ENCODE results near the gene VCAN. TPM values are rescaled to one million over a fixed set of nuclear protein-coding genes. Genes with fewer than 3 reads are reported as not detected.
"Not testable (repeated sequence)": the region's sequence is repeated elsewhere in the genome, so short reads cannot be mapped to it uniquely, and the experiment has no call there.

VCAN gene
- 43.5 TPM for total RNA-seq

DNA sequence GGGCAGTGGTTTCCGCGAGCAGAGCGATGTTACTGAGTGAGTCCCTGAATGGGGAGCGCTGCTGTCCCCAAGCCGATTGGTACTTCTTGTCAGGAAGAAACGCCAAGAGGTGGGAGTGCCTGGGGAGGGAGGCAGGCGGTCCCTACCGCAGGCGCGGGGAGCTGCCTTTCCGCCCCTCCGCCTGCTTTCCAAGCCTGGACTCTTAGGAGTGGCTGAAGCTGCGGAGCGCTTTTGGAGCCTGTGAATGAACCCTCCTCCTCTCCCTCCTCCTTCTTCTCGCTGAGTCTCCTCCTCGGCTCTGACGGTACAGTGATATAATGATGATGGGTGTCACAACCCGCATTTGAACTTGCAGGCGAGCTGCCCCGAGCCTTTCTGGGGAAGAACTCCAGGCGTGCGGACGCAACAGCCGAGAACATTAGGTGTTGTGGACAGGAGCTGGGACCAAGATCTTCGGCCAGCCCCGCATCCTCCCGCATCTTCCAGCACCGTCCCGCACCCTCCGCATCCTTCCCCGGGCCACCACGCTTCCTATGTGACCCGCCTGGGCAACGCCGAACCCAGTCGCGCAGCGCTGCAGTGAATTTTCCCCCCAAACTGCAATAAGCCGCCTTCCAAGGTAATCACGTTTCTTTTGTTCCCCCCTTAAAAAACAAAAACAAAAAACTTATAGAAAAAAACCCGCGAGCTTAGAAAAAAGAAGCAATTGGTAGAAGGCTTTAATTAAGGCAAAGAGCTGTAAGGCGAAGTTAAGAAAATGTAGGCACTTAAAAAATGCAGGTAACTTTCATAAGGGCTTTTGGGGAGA is at the start of gene VCAN:
Gene VCAN, plus strand, starts transcription at position 340 of the 808 bp plus-strand sequence. CDS start 11,775 bp downstream, outside the sequence.
- peak; percentile 45 for DNase-seq (ENCODE audit: low spot score)

GRCh38 chr5:83422284-83422683 is 49.3 kb upstream of the VCAN start:
- DNase-seq (ENCODE audit: low spot score) = no peak

DNA sequence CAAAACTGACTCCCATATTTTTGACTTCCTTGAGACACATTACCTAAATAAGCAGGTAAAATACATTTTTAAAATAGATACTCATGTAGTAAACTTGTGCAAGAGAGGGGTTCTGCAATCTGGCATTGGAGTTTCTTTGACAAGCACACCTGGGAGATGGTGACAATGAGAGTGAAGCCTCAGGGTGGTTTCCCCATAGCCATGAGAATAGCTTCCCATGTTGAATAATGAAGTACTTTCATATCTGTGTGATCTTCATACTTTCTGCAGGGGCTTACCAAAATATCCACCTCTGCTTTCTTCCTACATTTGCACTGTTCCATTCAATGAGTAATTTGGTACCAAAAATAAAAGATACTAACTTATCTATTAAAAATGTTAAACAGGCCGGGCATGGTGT is 44.7 kb upstream of the VCAN start:
- no peak for DNase-seq (ENCODE audit: low spot score)

DNA sequence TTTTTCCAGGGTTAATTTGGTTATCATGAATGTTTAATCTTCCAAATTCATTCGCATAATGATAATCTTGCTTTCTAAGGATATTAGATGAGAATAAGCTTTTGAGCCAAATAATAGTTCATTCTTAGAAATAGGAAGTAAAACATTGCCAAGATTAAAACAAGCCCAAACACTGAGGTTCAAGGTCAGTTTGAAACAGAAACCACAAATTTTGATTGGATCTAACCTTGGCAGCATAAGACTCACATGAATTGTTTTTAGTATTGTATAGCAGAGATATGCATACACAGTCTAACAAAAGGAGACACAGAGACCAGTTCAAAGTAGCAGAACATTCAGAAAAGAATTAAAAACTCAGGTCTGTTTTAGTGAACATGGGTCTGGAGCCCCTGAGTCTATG is 43.4 kb upstream of the VCAN start:
- no peak for DNase-seq (ENCODE audit: low spot score)

DNA sequence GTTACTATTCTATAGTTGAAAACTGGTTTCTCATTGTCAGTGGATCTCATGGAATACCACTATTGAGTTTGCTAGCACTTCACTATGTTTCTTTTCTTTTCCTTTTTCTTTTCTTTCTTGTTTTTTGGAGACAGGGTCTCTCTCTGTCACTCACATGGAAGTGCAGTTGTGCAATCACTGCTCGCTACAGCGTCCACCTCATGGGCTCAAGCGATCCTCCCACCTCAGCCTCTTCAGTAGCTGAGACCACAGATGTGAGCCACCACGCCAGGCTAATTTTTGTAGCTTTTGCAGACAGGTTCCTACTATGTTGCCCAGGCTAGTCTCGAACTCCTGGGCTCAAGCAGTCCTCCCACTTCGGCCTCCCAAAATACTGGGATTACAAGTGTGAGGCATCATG is 42.7 kb upstream of the VCAN start:
- no peak for DNase-seq (ENCODE audit: low spot score)

GRCh38 chr5:83430130-83431010 is 41.2 kb upstream of the VCAN start:
- peak; percentile 57 for DNase-seq (ENCODE audit: low spot score)

GRCh38 chr5:83433891-83434290 is 37.7 kb upstream of the VCAN start:
- DNase-seq (ENCODE audit: low spot score) = no peak

GRCh38 chr5:83434946-83435345 is 36.6 kb upstream of the VCAN start:
- no peak for DNase-seq (ENCODE audit: low spot score)

GRCh38 chr5:83436276-83436675 is 35.3 kb upstream of the VCAN start:
- no peak for DNase-seq (ENCODE audit: low spot score)

- DNase-seq (ENCODE audit: low spot score) = not testable (repeated sequence)
These were observed 33.8 kb upstream of the VCAN start for GRCh38 chr5:83437697-83438096.

- no peak for DNase-seq (ENCODE audit: low spot score)
These were observed 30.7 kb upstream of the VCAN start for GRCh38 chr5:83440826-83441225.

- DNase-seq (ENCODE audit: low spot score) = no peak
These were observed 29.8 kb upstream of the VCAN start for GRCh38 chr5:83441747-83442146.

DNA sequence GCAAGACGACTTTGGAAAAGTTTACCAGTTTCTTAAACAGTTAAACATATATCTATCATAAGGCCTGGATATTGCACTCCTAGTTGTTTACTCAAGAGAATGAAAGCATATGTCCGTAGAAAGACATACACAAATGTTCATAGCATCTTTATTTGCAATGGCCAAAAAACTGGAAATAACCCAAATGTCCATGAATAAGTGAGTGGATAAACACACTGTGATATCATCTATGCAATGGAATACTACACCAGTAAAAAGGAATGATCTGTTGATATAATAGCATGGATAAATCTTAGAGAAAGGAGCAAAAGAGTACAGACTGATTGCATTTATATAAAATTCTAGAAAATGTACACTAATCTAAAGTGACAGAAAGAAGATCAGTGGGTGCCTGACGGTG is 28.0 kb upstream of the VCAN start:
- no peak for DNase-seq (ENCODE audit: low spot score)

DNA sequence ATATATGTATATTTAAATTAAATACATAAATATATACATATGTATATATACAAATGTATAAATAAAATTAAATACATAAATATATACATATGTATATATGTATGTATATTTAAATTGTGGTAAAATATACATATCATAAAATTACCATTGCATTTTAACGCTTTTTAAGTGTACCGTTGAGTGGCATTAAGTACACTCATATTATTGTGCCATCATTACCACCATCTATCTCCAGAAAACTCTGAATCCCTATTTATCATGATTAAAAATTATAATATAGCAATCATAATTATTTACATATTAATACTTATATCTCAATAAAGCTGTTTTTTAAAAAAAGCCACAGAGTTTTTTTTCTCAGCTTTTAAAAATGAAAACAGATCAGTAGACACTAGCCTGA is 27.1 kb upstream of the VCAN start:
- no peak for DNase-seq (ENCODE audit: low spot score)

- no peak for DNase-seq (ENCODE audit: low spot score)
These were observed 25.1 kb upstream of the VCAN start for GRCh38 chr5:83446253-83446947.

- DNase-seq (ENCODE audit: low spot score) = no peak
These were observed 24.0 kb upstream of the VCAN start for GRCh38 chr5:83447533-83447932.

GRCh38 chr5:83450183-83450966 is 21.2 kb upstream of the VCAN start:
- peak; percentile 23 for DNase-seq (ENCODE audit: low spot score)

GRCh38 chr5:83450967-83451248 is 20.6 kb upstream of the VCAN start:
- no peak for DNase-seq (ENCODE audit: low spot score)

GRCh38 chr5:83451955-83452354 is 19.6 kb upstream of the VCAN start:
- no peak for DNase-seq (ENCODE audit: low spot score)

DNA sequence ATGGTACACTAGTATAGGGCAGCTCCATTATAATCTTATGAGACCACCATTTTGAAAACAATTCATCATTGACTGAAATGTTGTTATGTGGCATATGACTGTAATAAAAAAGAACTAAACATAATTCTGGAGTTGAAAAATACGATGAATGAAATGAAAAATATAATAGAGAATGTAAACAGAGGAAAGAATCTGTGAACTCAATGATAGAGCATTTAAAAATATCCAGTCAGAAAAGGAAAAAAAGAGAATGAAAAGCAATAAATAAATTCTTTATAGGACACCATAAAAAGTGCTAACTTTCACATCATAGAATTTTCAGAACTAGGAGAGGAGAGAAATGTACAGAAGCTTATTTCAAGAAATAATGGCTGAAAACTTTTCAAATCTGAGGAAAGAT is 17.6 kb upstream of the VCAN start:
- DNase-seq (ENCODE audit: low spot score) = no peak

DNA sequence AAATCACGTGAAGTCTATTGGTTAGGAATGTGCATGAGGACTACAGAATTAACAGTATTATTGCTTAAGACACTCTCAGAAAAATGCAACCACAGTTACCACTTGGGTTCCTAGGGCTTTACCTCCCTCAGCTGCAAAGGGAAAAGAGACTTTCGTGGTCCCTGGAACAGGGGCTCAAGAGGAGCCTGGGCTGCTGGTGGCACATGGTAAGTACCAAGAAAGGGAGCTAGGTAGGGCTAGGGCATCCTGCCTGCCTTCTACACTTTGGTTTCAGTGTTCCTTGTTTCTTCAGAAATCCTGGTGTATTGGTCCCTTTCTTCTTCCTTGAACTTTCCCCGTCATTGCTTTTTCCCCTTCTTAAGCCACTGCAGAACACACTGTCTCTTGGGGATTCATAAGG is 7.3 kb upstream of the VCAN start:
- DNase-seq (ENCODE audit: low spot score) = no peak

Data from mucosa of gallbladder (tissue), 1 donor.